RWPE2 (cell line): ENCODE measurements around the gene TIGD4.

Source experiments
- ATAC-seq: fragments of 200-7000 bp; cut with Tn5 transposase; 3 replicates; pipeline ENCODE4 v1.9.1; 2021; ENCODE audit warnings: low read depth
- DNase-seq: peaks from one replicate; pipeline ENCODE4 v3.0.0-alpha.2; 2020; ENCODE audit warnings: low spot score
- H3K27ac ChIP-seq: fragments of 450-650 bp; 2 replicates; pipeline ENCODE4 v1.5.1; 2017; ENCODE audit warnings: mild to moderate bottlenecking; ENCODE audit not compliant: poor library complexity, severe bottlenecking
- H3K27me3 ChIP-seq: fragments of 250-450 bp; sonication (Bioruptor Pico); 2 replicates; pipeline ENCODE4 v1.5.1; 2021; ENCODE audit warnings: mild to moderate bottlenecking, moderate library complexity; ENCODE audit not compliant: insufficient read depth, poor library complexity, severe bottlenecking
- H3K36me3 ChIP-seq: fragments of 250-450 bp; sonication (Bioruptor Pico); 2 replicates; pipeline ENCODE4 v1.5.1; 2020; ENCODE audit warnings: low read depth, mild to moderate bottlenecking, moderate library complexity
- H3K4me1 ChIP-seq: fragments of 250-450 bp; sonication (Bioruptor Pico); 2 replicates; pipeline ENCODE4 v1.5.1; 2021; ENCODE audit warnings: mild to moderate bottlenecking, moderate library complexity; ENCODE audit not compliant: insufficient read depth, poor library complexity, severe bottlenecking
- H3K4me3 ChIP-seq: fragments of 250-450 bp; sonication (Bioruptor Pico); 2 replicates; pipeline ENCODE4 v1.5.1; 2021; ENCODE audit warnings: mild to moderate bottlenecking, moderate library complexity; ENCODE audit not compliant: severe bottlenecking
- H3K9me3 ChIP-seq: fragments of 250-450 bp; sonication (Bioruptor Pico); 2 replicates; pipeline ENCODE4 v1.5.1; 2021; ENCODE audit warnings: mild to moderate bottlenecking, moderate library complexity; ENCODE audit not compliant: severe bottlenecking
- TF ChIP-seq, protein P1 (sequence below): fragments of 450-650 bp; IDR thresholded peaks from one replicate; pipeline ENCODE4 v1.5.1; 2017; ENCODE audit warnings: mild to moderate bottlenecking, moderate library complexity; ENCODE audit not compliant: poor library complexity, severe bottlenecking

TIGD4 gene

GRCh38 chr4:152820073-152820472 lies 40.5 kb upstream of the TIGD4 start:
- no peak for ATAC-seq
- H3K4me3 ChIP-seq = no peak overlapping the region
- no peaks in the 10 kb centered on the region for H3K36me3 ChIP-seq
- H3K4me1 ChIP-seq = no peaks in the 10 kb centered on the region
- no peak overlapping the region for H3K27ac ChIP-seq
- TF ChIP-seq, protein P1, sequence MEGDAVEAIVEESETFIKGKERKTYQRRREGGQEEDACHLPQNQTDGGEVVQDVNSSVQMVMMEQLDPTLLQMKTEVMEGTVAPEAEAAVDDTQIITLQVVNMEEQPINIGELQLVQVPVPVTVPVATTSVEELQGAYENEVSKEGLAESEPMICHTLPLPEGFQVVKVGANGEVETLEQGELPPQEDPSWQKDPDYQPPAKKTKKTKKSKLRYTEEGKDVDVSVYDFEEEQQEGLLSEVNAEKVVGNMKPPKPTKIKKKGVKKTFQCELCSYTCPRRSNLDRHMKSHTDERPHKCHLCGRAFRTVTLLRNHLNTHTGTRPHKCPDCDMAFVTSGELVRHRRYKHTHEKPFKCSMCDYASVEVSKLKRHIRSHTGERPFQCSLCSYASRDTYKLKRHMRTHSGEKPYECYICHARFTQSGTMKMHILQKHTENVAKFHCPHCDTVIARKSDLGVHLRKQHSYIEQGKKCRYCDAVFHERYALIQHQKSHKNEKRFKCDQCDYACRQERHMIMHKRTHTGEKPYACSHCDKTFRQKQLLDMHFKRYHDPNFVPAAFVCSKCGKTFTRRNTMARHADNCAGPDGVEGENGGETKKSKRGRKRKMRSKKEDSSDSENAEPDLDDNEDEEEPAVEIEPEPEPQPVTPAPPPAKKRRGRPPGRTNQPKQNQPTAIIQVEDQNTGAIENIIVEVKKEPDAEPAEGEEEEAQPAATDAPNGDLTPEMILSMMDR = no peak
- H3K27me3 ChIP-seq = no peaks in the 10 kb centered on the region
- no peak for DNase-seq
- no peaks in the 10 kb centered on the region for H3K9me3 ChIP-seq

- Histone ChIP-seq H3K9me3 (no peaks in the 10 kb centered on the region), H3K27ac (no peak overlapping the region), H3K27me3 (no peaks in the 10 kb centered on the region), H3K4me1 (no peaks in the 10 kb centered on the region), H3K36me3 (no peaks in the 10 kb centered on the region), H3K4me3 (no peak overlapping the region)
- TF ChIP-seq, protein P1 = no peak
- DNase-seq (no peak), ATAC-seq (no peak)
These were observed 39.6 kb upstream of the TIGD4 start for GRCh38 chr4:152819026-152819645.

DNA sequence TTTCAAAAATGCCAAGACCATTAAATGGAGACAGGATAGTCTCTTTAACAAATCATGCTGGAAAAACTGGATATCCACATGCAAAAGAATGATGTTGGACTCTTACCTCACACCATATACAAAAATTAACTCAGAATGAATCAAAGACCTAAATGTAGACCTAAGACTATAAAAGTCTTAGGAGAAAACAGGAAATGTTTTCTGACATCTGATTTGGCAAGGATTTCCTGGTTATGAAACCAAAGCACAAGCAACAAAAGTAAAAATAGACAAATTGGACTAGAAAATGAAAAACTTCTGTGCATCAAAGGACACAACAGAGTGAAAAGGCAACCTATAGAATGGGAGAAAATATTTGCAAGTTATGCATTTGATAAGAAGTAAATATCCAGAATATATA lies 37.8 kb upstream of the TIGD4 start:
- Histone ChIP-seq H3K4me3 (no peak overlapping the region), H3K27me3 (no peaks in the 10 kb centered on the region), H3K36me3 (peaks cover 3% of the 10 kb centered on the region; the same call in 1 of the 2 replicates), H3K9me3 (no peaks in the 10 kb centered on the region), H3K27ac (no peak overlapping the region), H3K4me1 (no peaks in the 10 kb centered on the region)
- TF ChIP-seq, protein P1 = no peak
- DNase-seq (no peak), ATAC-seq (no peak)

- no peaks in the 10 kb centered on the region for H3K4me1 ChIP-seq
- DNase-seq (no peak), ATAC-seq (no peak)
- no peaks in the 10 kb centered on the region for H3K9me3 ChIP-seq
- H3K36me3 ChIP-seq = peaks cover 3% of the 10 kb centered on the region; the same call in 1 of the 2 replicates
- H3K27ac ChIP-seq = no peak overlapping the region
- TF ChIP-seq, protein P1 = no peak
- no peaks in the 10 kb centered on the region for H3K27me3 ChIP-seq
- no peak overlapping the region for H3K4me3 ChIP-seq
These were observed 35.5 kb upstream of the TIGD4 start for GRCh38 chr4:152815078-152815477.

- no peaks in the 10 kb centered on the region for H3K4me1 ChIP-seq
These were observed 31.3 kb upstream of the TIGD4 start for GRCh38 chr4:152810715-152811287.

More at GRCh38 chr4:152810715-152811287, 31.3 kb upstream of the TIGD4 start:
- H3K4me3 ChIP-seq = no peak overlapping the region
- no peaks in the 10 kb centered on the region for H3K27me3 ChIP-seq
- DNase-seq (no peak), ATAC-seq (no peak)
- no peaks in the 10 kb centered on the region for H3K9me3 ChIP-seq
- H3K27ac ChIP-seq = no peak overlapping the region
- TF ChIP-seq, protein P1 = no peak
- peaks cover 6% of the 10 kb centered on the region; the same call in 1 of the 2 replicates for H3K36me3 ChIP-seq
